Endodermal cell (in vitro differentiated cells): ENCODE data around the gene ICA1L. TPM values are rescaled to one million over a fixed set of nuclear protein-coding genes. Genes with fewer than 3 reads are reported as not detected.
"Not testable (repeated sequence)": the region's sequence is repeated elsewhere in the genome, so short reads cannot be mapped to it uniquely, and the experiment has no call there.

ENCODE experiments used
- DNase-seq: peaks from one replicate; pipeline ENCODE4 v3.0.0-alpha.2; 2017
- H3K27ac ChIP-seq: 2 replicates; pipeline ENCODE4 v1.5.1; 2013; ENCODE audit warnings: mild to moderate bottlenecking, low read depth, low read length, moderate library complexity
- H3K27me3 ChIP-seq: 2 replicates; pipeline ENCODE4 v1.6.1; 2013; ENCODE audit warnings: mild to moderate bottlenecking, low read length, moderate library complexity; ENCODE audit not compliant: insufficient read depth, control insufficient read depth, poor library complexity, severe bottlenecking
- H3K36me3 ChIP-seq: 2 replicates; pipeline ENCODE4 v1.7.0; 2013; ENCODE audit warnings: mild to moderate bottlenecking, low read length, moderate library complexity; ENCODE audit not compliant: control insufficient read depth, insufficient read depth
- H3K4me1 ChIP-seq: one replicate; pipeline ENCODE4 v1.7.0; 2013; ENCODE audit warnings: low read length; ENCODE audit not compliant: control insufficient read depth, insufficient read depth
- H3K4me3 ChIP-seq: 2 replicates; pipeline ENCODE4 v1.5.1; 2013; ENCODE audit warnings: mild to moderate bottlenecking, low read length, moderate library complexity
- H3K9ac ChIP-seq: 2 replicates; pipeline ENCODE4 v1.6.1; 2013; ENCODE audit warnings: mild to moderate bottlenecking, low read length, moderate library complexity; ENCODE audit not compliant: poor library complexity, severe bottlenecking; ENCODE audit errors: extremely low read depth
- H3K9me3 ChIP-seq: 2 replicates; pipeline ENCODE4 v1.6.1; 2013; ENCODE audit warnings: mild to moderate bottlenecking, low read length, moderate library complexity; ENCODE audit not compliant: control insufficient read depth
- H3K27ac Mint-ChIP-seq: 2 replicates; pipeline ENCODE4 v1.8.0; 2020; ENCODE audit warnings: mixed read lengths
- H3K27me3 Mint-ChIP-seq: 2 replicates; pipeline ENCODE4 v1.8.0; 2021; ENCODE audit warnings: mild to moderate bottlenecking, mixed read lengths; ENCODE audit not compliant: insufficient read depth
- H3K36me3 Mint-ChIP-seq: 2 replicates; pipeline ENCODE4 v1.8.0; 2020; ENCODE audit warnings: low read depth, mixed read lengths
- H3K4me1 Mint-ChIP-seq: 2 replicates; pipeline ENCODE4 v1.8.0; 2020; ENCODE audit warnings: mixed read lengths
- H3K4me3 Mint-ChIP-seq: 2 replicates; pipeline ENCODE4 v1.8.0; 2020; ENCODE audit warnings: mild to moderate bottlenecking, moderate library complexity, mixed read lengths
- H3K9me3 Mint-ChIP-seq: 2 replicates; pipeline ENCODE4 v1.8.0; 2020; ENCODE audit warnings: mild to moderate bottlenecking, mixed read lengths
- WGBS, 2 experiments: methylation state at CpG; one replicate each; pipeline versions ENCODE4 v1.1.5 to v1.1.7; 2013; ENCODE audit warnings: missing lambda C conversion rate in 2 of 2, mixed read lengths in 1 of 2; ENCODE audit not compliant: insufficient coverage in 1 of 2, insufficient read length in 1 of 2; 5-methylcytosine and 5-hydroxymethylcytosine counted together
- total RNA-seq, 2 donors: library from RNA; stranded (reverse); fragmentation: NEBNext Ultra II Directional in 1 of 2; extraction: Animal tissue kit (Norgen Biotek cat#: 25700) in 1 of 2; gene quantifications; 2 replicates in 1 of 2; 3 replicates in 1 of 2; pipeline ENCODE4 v1.2.1, GENCODE V29; 2021
- TF ChIP-seq, protein P1 (sequence below): fragments of 200-600 bp; sonication (generic); conservative IDR thresholded peaks from 2 replicates; pipeline ENCODE4 v1.5.0; 2021; ENCODE audit warnings: antibody characterized with exemption, mild to moderate bottlenecking

Gene ICA1L
- total RNA-seq, 2 donors from 2014 or later: 8.2 to 12.2 TPM

DNA sequence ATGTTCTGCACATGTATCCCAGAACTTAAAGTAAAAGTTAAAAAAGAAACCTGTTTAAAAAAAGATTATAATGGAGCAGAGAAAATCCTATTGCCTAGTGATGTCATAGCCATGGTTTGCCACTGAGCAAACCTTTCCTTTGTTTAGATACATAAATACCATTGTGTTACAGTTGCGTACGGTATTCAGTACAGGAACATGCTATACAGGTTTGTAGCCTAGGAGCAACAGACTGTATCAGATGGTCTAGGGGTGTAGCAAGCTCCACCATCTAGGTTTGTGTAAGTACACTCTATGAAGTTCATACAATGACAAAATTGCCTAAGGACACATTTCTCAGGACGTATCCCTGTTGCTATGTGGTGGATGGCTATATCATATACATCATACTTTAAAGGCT is 13.0 kb downstream of the ICA1L start:
- peaks cover 3% of the 10 kb centered on the region for H3K27me3 Mint-ChIP-seq
- 87% methylated on average over 3 of the region's 3 CpGs; no CpG with 5 or more reads in 1 of the 2 experiments for WGBS, 2 experiments
- Histone ChIP-seq H3K27ac (no peak overlapping the region), H3K4me3 (no peak overlapping the region), H3K36me3 (no peaks in the 10 kb centered on the region), H3K9me3 (no peaks in the 10 kb centered on the region), H3K9ac (no peak overlapping the region), H3K27me3 (no peaks in the 10 kb centered on the region), H3K4me1 (no peaks in the 10 kb centered on the region)
- no peaks in the 10 kb centered on the region for H3K36me3 Mint-ChIP-seq
- no peak for DNase-seq
- TF ChIP-seq, protein P1, sequence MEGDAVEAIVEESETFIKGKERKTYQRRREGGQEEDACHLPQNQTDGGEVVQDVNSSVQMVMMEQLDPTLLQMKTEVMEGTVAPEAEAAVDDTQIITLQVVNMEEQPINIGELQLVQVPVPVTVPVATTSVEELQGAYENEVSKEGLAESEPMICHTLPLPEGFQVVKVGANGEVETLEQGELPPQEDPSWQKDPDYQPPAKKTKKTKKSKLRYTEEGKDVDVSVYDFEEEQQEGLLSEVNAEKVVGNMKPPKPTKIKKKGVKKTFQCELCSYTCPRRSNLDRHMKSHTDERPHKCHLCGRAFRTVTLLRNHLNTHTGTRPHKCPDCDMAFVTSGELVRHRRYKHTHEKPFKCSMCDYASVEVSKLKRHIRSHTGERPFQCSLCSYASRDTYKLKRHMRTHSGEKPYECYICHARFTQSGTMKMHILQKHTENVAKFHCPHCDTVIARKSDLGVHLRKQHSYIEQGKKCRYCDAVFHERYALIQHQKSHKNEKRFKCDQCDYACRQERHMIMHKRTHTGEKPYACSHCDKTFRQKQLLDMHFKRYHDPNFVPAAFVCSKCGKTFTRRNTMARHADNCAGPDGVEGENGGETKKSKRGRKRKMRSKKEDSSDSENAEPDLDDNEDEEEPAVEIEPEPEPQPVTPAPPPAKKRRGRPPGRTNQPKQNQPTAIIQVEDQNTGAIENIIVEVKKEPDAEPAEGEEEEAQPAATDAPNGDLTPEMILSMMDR: no peak
- no peaks in the 10 kb centered on the region for H3K4me1 Mint-ChIP-seq
- peaks cover 5% of the 10 kb centered on the region for H3K9me3 Mint-ChIP-seq
- no peak overlapping the region for H3K27ac Mint-ChIP-seq
- H3K4me3 Mint-ChIP-seq: no peak overlapping the region

DNA sequence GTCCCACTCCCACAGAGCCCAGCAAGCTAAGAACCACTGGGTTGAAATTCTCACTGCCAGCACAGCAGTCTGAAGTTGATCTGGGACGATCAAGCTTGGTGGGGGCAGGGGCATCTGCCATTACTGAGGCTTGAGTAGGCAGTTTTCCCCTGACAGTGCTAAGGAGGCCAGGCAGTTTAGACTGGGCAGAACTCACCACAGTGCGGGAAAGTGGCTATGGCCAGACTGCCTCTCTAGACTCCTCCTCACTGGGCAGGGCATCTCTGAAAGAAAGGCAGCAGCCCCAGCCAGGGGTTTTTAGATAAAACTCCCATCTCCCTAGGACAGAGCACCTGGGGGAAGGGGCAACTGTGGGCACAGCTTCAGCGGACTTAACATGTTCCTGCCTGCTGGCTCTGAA is 22.2 kb downstream of the ICA1L start:
- not testable (repeated sequence) for H3K27me3 ChIP-seq, DNase-seq, H3K4me3 Mint-ChIP-seq, H3K27ac Mint-ChIP-seq, H3K4me1 ChIP-seq, H3K9me3 Mint-ChIP-seq, H3K9ac ChIP-seq, H3K9me3 ChIP-seq, H3K4me3 ChIP-seq, H3K4me1 Mint-ChIP-seq, H3K36me3 ChIP-seq, H3K27me3 Mint-ChIP-seq, H3K36me3 Mint-ChIP-seq, H3K27ac ChIP-seq
- 48 to 65% methylated on average over 2 to 3 of the region's 3 CpGs for WGBS, 2 experiments

DNA sequence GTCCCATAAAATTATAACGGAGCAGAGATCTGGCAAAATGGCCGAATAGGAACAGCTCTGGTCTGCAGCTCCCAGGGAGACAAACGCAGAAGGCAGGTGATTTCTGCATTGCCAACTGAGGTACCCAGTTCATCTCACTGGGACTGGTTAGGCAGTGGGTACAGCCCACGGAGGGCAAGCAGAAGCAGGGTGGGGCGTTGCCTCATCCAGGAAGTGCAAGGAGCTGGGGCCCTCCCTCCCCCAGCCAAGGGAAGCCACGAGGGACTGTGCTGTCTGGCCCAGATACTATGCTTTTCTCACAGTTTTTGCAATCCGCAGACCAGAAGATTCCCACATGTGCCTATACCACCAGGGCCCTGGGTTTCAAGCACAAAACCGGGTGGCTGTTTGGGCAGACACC is 22.8 kb downstream of the ICA1L start:
- Mint-ChIP-seq H3K4me1 (no peaks in the 10 kb centered on the region), H3K27ac (no peak overlapping the region), H3K9me3 (no peaks in the 10 kb centered on the region), H3K27me3 (no peaks in the 10 kb centered on the region), H3K36me3 (no peaks in the 10 kb centered on the region), H3K4me3 (no peak overlapping the region)
- H3K36me3 ChIP-seq: no peaks in the 10 kb centered on the region
- no peak overlapping the region for H3K27ac ChIP-seq
- 84 to 89% methylated on average over 7 to 8 of the region's 8 CpGs for WGBS, 2 experiments
- no peak overlapping the region for H3K4me3 ChIP-seq
- H3K9me3 ChIP-seq: no peaks in the 10 kb centered on the region
- H3K4me1 ChIP-seq: no peaks in the 10 kb centered on the region
- DNase-seq: no peak
- TF ChIP-seq, protein P1: no peak
- H3K27me3 ChIP-seq: no peaks in the 10 kb centered on the region
- H3K9ac ChIP-seq: no peak overlapping the region
